GM08714 (cell line): ENCODE results near the gene TMEM132D.

Experiments
- H3K4me3 ChIP-seq: fragments of 200-500 bp; sonication (Bioruptor generic); 2 replicates; pipeline ENCODE4 v1.5.1; 2014; ENCODE audit warnings: mild to moderate bottlenecking, low read length, inconsistent platforms
- ZNF274 ChIP-seq: IDR thresholded peaks from 2 replicates; pipeline ENCODE4 v1.6.1; 2012; ENCODE audit warnings: mild to moderate bottlenecking, low read depth, low read length

The TMEM132D gene

GRCh38 chr12:129854591-129854990 is 49.2 kb downstream of the TMEM132D start:
- TF ChIP-seq ZNF274 = no peak
- H3K4me3 ChIP-seq = no peak overlapping the region

- TF ChIP-seq ZNF274 = no peak
- no peak overlapping the region for H3K4me3 ChIP-seq
Measured at GRCh38 chr12:129851296-129851695, 52.5 kb downstream of the TMEM132D start.

GRCh38 chr12:129848876-129849275 is 54.9 kb downstream of the TMEM132D start:
- no peak for TF ChIP-seq ZNF274
- H3K4me3 ChIP-seq = no peak overlapping the region

GRCh38 chr12:129847063-129847462 is 56.8 kb downstream of the TMEM132D start:
- no peak overlapping the region for H3K4me3 ChIP-seq
- no peak for TF ChIP-seq ZNF274

GRCh38 chr12:129844662-129845220 is 59.1 kb downstream of the TMEM132D start:
- TF ChIP-seq ZNF274 = no peak
- H3K4me3 ChIP-seq = no peak overlapping the region

- H3K4me3 ChIP-seq = no peak overlapping the region
- TF ChIP-seq ZNF274 = no peak
Measured at GRCh38 chr12:129841251-129841650, 62.6 kb downstream of the TMEM132D start.

GRCh38 chr12:129840145-129840884 is 63.5 kb downstream of the TMEM132D start:
- no peak for TF ChIP-seq ZNF274
- H3K4me3 ChIP-seq = no peak overlapping the region

- TF ChIP-seq ZNF274 = no peak
- H3K4me3 ChIP-seq = no peak overlapping the region
Measured at GRCh38 chr12:129839679-129840078, 64.1 kb downstream of the TMEM132D start.

- no peak overlapping the region for H3K4me3 ChIP-seq
- no peak for TF ChIP-seq ZNF274
Measured at GRCh38 chr12:129831294-129831693, 72.5 kb downstream of the TMEM132D start.

GRCh38 chr12:129830796-129831195 is 73.0 kb downstream of the TMEM132D start:
- TF ChIP-seq ZNF274 = no peak
- no peak overlapping the region for H3K4me3 ChIP-seq

- no peak for TF ChIP-seq ZNF274
- H3K4me3 ChIP-seq = no peak overlapping the region
Measured at GRCh38 chr12:129827866-129828384, 75.9 kb downstream of the TMEM132D start.

- TF ChIP-seq ZNF274 = no peak
- no peak overlapping the region for H3K4me3 ChIP-seq
Measured at GRCh38 chr12:129827102-129827865, 76.5 kb downstream of the TMEM132D start.

GRCh38 chr12:129826273-129826672 is 77.6 kb downstream of the TMEM132D start:
- no peak for TF ChIP-seq ZNF274
- no peak overlapping the region for H3K4me3 ChIP-seq

GRCh38 chr12:129825316-129825715 is 78.5 kb downstream of the TMEM132D start:
- no peak for TF ChIP-seq ZNF274
- no peak overlapping the region for H3K4me3 ChIP-seq

- no peak overlapping the region for H3K4me3 ChIP-seq
- no peak for TF ChIP-seq ZNF274
Measured at GRCh38 chr12:129821964-129822363, 81.9 kb downstream of the TMEM132D start.
